ENCODE data around the gene ORMDL3.

GRCh38 chr17:39915559-39915958 lies 11.8 kb downstream of the ORMDL3 start:
- no peak for TF ChIP-seq ZFP36 (IDR thresholded peaks at IDR 0.05; ENCODE audit: borderline replicate concordance, partially characterized antibody)
- TF ChIP-seq BHLHE40 (IDR thresholded peaks at IDR 0.05; ENCODE audit: low read depth, low read length): no peak
- TF ChIP-seq HOXB5 (CRISPR knock-in tag; IDR thresholded peaks at IDR 0.05): no peak
- TF ChIP-seq POLR2A (IDR thresholded peaks at IDR 0.05; ENCODE audit: low read length): no peak
- TF ChIP-seq ELK1 (IDR thresholded peaks at IDR 0.05; ENCODE audit: low read depth, low read length): no peak
- TF ChIP-seq CTCF (IDR thresholded peaks at IDR 0.05): no peak
- no peak for TF ChIP-seq RAD21 (conservative IDR thresholded peaks at IDR 0.05 in 1 of 2, IDR thresholded peaks at IDR 0.05 in 1 of 2)
- TF ChIP-seq, protein P1, sequence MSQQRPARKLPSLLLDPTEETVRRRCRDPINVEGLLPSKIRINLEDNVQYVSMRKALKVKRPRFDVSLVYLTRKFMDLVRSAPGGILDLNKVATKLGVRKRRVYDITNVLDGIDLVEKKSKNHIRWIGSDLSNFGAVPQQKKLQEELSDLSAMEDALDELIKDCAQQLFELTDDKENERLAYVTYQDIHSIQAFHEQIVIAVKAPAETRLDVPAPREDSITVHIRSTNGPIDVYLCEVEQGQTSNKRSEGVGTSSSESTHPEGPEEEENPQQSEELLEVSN (IDR thresholded peaks at IDR 0.05; ENCODE audit: borderline replicate concordance, low read depth): no peak
- no peak for TF ChIP-seq EHF (CRISPR knock-in tag; IDR thresholded peaks at IDR 0.05)
- no peak for TF ChIP-seq USF2 (IDR thresholded peaks at IDR 0.05)
- TF ChIP-seq ESRRA (IDR thresholded peaks at IDR 0.05; ENCODE audit: borderline replicate concordance, low read length): no peak
- no peak for TF ChIP-seq RFX5 (IDR thresholded peaks at IDR 0.05)
- TF ChIP-seq, protein P2, sequence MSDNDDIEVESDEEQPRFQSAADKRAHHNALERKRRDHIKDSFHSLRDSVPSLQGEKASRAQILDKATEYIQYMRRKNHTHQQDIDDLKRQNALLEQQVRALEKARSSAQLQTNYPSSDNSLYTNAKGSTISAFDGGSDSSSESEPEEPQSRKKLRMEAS (IDR thresholded peaks at IDR 0.05): no peak
- no peak for TF ChIP-seq SMC3 (IDR thresholded peaks at IDR 0.05)

All from A549 (cell line).